GM10847 (cell line): ENCODE measurements around the gene NCKAP1.

Experiments used
- POLR2A ChIP-seq: IDR thresholded peaks from 2 replicates; pipeline ENCODE4 v1.6.1; 2011; ENCODE audit not compliant: insufficient read length; ENCODE audit errors: extremely low read depth

The NCKAP1 gene

GRCh38 chr2:182887093-182887492 is 151.2 kb downstream of the NCKAP1 start:
- no peak for TF ChIP-seq POLR2A

- TF ChIP-seq POLR2A, result no peak
These were observed 152.5 kb downstream of the NCKAP1 start for GRCh38 chr2:182885771-182886170.

GRCh38 chr2:182883451-182883850 is 154.8 kb downstream of the NCKAP1 start:
- no peak for TF ChIP-seq POLR2A

- TF ChIP-seq POLR2A, result no peak
These were observed 168.0 kb downstream of the NCKAP1 start for GRCh38 chr2:182870227-182870626.

DNA sequence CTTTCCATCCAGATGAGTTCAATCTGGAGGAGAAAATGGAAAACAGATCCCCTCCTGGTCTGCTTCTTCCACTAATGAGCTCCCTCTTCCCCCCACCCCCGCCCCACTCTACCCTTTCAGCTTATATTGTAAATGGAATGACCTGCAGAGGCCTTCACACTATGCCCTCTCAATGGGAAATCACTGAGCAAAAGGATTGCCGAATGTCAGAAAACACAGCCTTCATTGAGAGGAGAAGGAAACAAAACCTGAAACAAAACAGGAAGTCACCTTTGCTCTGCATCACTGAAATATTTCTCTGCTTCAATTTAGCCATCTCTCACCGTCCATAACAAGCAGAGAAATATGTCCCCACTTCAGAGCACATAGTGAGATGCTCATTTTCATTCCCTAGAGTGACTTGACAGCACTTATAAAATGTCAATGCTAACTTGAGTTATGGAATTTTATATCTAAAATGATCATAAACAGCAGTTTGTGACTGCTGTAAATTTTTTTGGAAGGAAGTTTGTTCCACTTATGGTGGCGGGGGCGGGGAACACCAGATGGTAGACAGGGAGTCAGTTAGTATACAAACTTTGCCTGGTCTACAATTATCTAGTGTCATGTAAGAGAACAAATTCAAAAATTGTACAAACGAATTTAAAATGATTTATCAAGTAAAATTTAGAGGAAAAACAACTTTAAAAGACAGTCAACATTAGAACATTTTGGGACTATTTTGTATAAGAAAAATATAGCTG is 170.0 kb downstream of the NCKAP1 start:
- no peak for TF ChIP-seq POLR2A

GRCh38 chr2:182867426-182868053 is 170.7 kb downstream of the NCKAP1 start:
- TF ChIP-seq POLR2A, result no peak

- TF ChIP-seq POLR2A, result no peak
These were observed 171.5 kb downstream of the NCKAP1 start, which contains the start of gene FRZB for GRCh38 chr2:182866461-182867406. Gene FRZB (minus strand): TSS chr2:182866637. CDS start chr2:182866552, 85 bp downstream.

GRCh38 chr2:182866095-182866460 is 172.2 kb downstream of the NCKAP1 start:
- TF ChIP-seq POLR2A, result no peak

DNA sequence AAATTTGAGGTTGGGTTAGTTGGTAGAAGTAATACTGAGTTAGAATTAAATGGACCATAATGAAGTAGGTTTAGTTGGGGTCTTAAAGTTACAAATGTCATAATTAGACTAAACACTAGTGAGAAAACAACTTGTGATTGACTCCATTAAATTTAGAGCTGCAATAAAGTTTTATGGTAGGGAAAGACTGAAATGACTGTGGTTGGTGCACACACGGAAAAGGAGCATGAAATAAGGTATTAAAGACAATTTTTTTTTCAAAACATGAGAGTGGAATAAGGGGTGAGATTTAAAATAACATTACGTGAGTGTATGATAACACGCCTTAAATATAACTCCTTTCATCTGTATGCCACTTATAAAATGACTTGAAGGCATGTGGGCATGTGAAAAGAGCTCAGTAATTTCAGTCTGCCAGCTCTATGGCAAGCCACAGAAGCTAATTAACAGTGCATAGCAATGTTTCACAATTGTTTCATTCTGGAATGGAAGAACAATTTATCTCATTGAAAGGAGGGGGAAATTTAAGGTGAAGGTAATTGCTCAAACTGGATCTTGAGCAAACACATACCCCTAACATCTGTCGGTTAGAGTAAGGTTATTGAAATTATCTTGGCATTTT is 173.2 kb downstream of the NCKAP1 start:
- no peak for TF ChIP-seq POLR2A

DNA sequence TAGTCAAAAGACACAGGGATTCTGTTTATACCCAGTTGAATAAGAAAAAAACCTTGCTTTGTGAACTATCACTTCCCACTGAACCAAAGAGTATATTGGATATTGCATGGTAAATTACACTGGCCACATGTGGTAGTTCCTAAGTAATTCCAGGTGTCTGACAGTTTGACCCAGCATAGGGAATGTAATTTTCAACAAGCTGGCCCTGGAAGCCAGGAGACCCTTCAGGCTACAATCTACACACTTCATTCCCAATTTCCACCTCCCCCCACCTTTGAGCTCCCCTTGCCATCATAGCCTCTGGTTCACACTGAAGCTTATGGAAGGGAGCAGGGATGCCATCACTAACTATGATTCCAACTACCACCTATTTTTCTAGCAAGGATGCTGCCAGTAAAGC is 174.6 kb downstream of the NCKAP1 start:
- TF ChIP-seq POLR2A, result no peak

GRCh38 chr2:182862091-182862490 is 176.2 kb downstream of the NCKAP1 start:
- no peak for TF ChIP-seq POLR2A

DNA sequence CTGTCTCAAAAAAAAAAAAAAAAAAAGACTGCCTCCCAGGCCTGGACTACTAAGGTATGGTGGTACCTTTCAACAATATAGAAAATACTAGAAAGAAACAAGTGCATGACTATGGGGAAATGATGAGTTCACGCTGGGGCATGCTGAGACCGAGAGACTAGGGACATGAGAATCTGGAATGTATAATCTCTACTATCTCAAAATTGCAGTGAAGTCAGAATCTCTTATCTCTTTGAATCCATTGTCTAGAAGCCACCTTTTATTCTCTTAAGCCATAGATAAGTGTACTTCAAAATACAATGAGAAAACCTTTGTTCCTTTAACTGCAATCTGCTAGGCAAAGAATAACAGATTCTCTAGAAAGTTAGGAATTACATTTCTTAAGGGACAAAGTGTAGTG is 177.4 kb downstream of the NCKAP1 start:
- TF ChIP-seq POLR2A, result no peak
